GM21576 (cell line): Measurements from ENCODE around the gene HCRT.
"Not testable (repeated sequence)": the region's sequence is repeated elsewhere in the genome, so short reads cannot be mapped to it uniquely, and the experiment has no call there.

ENCODE experiments used
- ATAC-seq: cut with Tn5 transposase; IDR thresholded peaks from one replicate; pipeline ENCODE4 v1.9.1; 2021; ENCODE audit warnings: mild to moderate bottlenecking, moderate library complexity; ENCODE audit not compliant: unreplicated experiment

The HCRT gene

GRCh38 chr17:42180411-42180921, 4.8 kb downstream of the HCRT start:
- no peak for ATAC-seq

DNA sequence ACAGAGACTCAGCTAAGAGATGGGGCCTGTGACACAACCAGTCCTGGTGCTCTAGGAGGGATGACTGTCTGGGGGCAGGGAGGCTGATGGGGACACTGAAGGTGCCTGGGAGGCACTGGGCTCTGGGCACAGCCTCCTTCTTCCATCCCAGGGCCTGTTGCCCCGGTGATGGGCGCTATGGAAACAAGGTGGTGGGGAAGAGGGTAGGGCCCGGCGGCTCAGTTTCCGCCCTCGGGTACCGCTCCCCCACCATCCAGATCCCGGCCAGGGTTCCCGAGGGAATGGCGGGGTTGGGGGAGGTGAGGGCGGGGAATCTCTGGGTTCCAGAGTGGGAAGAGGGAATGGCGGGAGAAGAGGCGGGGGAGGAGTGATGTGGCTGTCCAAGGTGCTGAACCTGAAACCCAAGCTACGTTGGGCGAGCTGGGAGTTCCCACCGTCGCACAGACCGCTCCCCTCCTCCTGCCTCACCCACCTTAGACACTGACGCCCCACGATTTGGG, 5.3 kb downstream of the HCRT start:
- no peak for ATAC-seq

GRCh38 chr17:42179335-42179734, 5.9 kb downstream of the HCRT start:
- no peak for ATAC-seq

DNA sequence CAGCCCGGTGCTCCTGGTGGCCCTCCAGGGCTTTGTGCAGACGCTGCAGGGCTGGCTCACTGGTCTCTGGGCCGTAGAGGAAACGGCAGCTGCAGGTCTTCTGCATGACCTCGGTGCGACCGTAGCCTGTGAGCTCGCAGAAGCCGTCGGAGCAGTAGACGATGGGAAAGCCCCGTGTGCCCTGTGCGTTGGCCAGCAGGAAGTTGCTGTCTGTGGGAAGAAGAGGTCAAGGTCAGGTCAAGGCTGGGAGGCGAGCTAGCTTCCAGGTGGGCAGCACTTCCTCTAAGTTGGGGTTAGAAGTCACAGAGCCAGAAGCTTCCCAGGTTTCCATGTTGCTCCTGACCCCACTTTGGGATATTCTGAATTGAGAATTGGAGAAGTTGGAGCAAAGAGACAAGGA, 6.4 kb downstream of the HCRT start:
- ATAC-seq, result no peak

- no peak for ATAC-seq
Observed at GRCh38 chr17:42177684-42178083, 7.6 kb downstream of the HCRT start.

DNA sequence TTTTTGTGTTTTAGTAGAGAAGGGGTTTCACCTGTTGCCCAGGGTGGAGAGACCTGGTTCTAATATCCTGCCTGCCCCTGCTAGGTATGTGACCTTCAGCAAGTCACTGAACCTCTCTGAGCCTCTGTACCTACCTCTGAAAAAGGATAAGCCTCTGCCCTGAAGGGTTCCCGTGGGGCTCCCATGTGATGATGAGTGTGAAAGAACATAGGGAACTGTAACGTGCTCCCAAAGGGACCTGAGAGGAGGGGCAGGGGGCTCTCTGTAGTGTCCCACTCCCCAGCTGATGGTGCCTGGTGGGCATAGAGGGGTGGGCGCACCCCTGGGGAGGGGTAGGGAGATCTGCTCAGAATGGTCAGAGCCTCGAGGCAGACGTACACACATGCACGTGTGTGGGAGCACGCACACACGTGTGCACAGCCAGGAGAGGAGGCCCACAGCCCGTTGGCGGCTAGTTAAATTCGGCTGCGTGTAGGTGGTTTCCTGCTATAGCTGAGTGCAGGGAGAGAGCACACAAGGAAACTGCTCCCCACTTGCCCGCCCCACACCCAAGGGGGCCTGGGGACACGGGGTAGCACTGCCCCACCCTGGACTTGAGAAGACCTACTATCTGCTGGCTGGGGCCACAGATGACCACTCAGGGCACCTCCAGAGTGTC, 11.0 kb downstream of the HCRT start:
- ATAC-seq, result no peak

DNA sequence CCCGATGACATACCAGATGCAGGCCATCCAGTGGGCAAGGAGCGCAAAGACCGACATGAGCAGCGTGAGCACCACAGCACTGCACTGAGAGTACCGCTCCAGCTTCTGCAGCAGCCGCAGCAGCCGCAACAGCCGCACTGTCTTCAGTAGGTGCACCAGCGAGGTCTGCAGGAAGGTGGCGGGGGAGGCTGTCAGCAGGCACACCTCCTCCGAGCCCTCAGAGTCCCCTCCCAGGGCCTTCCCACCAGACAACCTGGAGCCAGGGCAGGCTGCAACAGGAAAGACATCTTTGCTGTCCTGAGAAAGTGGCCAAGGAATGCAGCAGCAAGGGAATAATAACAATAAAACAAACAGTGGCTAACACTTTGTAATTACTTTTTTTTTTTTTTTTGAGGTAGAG, 13.4 kb downstream of the HCRT start:
- ATAC-seq, result no peak

GRCh38 chr17:42169351-42169750, 15.9 kb downstream of the HCRT start:
- ATAC-seq, result no peak

DNA sequence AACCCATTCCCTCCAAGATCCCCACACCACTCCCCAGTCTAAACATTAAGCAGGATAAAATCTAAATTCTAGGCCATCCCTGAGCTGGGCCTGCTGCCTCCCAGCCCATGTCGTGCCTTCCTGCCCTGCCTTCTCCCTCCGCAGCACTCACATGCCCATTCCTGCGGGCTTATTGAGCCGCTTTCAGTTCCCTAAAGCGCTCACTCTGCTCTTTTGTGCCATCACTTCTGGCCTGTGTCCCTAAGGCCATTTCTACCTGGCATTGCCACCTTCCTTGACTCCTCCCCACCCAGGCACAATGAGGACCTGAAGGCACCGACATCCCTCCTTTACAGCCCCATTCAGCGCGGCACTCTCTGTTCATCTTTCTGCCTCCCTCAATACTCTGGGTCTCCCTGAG, 17.4 kb downstream of the HCRT start:
- ATAC-seq, result no peak

- no peak for ATAC-seq
Observed at GRCh38 chr17:42166196-42166763, 19.0 kb downstream of the HCRT start.

DNA sequence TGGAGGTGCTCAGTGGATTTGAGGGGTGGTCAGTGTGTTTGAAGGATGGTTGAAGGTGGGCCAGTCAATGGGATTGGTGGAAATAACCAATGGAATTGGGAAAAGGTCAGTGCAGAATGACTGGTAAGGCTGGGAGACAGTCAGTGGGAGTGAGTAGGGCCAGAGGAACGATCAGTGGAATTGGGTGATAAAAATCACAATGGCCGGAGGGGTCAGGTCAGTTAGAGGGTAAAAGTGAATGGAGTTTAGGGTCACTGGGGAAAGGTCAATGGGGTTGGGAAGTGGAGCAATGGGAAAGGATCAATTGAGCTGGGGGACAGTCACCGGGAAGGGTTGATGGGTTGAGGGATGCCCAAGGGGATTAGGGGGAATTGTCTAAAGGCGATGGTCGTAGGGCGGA, 19.5 kb downstream of the HCRT start:
- no peak for ATAC-seq

DNA sequence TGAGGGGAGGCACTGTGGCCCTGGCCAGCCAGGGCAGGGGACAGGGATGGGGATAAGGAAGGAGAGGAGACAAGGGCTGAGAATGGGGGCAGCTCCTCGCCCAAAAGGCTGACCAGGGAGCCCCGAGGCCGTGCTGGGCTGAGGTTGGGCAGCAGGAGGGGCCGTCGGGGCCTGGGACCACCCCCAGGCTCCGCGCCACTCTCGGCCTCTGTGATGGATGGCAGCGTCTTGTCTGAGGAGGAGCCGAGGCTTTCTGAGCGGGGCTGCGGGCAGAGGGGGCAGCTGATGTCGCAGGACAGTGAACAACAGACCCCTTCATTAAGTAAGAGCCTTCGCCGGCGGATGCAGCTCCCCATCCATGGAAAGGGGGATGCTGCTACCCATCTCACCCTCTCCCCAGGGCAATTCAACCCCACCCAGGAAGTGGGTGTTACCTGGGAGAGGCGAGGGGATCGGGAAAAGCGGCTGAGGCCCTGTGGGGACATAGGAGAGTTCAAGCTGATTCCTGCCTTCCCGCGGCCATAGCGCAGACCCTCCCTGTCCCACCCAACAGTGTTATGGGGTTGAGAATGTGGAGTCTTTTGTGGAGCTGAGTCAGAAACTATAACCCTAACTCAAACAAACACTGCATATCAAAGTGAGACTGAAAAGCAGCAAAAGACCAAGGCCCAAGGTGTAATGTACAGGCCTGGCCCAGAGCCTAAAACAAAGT, 21.4 kb downstream of the HCRT start:
- ATAC-seq, result no peak

DNA sequence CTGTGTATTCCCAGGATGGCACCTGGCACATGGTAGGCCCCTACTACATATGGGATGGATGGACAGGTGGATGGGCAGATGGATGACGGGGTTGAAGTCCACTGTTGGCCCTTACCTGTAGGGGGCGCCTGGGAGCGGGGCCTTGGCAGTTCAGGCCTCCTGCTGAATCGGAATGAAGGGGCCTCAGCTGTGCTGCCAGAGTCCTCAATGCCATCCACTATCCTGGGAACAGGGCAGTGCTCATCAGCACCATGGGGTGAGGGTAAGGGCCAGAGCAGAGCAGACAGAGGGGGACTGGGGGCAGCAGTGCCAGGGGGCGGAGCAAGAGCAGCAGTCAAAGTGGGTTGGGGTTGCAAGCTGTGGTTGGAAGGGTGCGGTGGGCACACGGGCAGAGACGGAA, 22.1 kb downstream of the HCRT start:
- ATAC-seq, result no peak

GRCh38 chr17:42160531-42160910, 24.7 kb downstream of the HCRT start:
- no peak for ATAC-seq

- no peak for ATAC-seq
Observed at GRCh38 chr17:42159796-42160530, 25.3 kb downstream of the HCRT start.

DNA sequence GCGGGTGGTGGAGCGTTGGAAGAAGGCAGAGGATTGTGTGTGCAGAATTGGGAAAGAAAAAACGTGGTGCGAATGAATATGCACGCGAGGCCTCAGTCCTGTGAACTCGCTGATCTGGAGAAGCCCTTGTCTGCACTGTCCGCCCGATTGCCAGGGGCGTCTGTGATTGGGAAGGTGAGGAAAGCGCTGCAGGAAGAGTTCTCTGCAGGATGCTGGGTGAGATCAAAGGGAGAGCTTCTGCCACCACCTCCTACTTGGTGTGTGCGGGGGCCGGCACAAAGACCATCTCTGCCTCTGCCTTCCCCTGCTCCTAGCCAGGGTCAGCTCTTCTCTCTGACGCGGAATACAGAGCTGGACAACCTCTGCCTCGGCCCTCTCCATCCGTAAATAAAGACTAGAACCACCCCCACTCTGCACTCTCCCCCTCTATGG, 29.6 kb downstream of the HCRT start:
- no peak for ATAC-seq

DNA sequence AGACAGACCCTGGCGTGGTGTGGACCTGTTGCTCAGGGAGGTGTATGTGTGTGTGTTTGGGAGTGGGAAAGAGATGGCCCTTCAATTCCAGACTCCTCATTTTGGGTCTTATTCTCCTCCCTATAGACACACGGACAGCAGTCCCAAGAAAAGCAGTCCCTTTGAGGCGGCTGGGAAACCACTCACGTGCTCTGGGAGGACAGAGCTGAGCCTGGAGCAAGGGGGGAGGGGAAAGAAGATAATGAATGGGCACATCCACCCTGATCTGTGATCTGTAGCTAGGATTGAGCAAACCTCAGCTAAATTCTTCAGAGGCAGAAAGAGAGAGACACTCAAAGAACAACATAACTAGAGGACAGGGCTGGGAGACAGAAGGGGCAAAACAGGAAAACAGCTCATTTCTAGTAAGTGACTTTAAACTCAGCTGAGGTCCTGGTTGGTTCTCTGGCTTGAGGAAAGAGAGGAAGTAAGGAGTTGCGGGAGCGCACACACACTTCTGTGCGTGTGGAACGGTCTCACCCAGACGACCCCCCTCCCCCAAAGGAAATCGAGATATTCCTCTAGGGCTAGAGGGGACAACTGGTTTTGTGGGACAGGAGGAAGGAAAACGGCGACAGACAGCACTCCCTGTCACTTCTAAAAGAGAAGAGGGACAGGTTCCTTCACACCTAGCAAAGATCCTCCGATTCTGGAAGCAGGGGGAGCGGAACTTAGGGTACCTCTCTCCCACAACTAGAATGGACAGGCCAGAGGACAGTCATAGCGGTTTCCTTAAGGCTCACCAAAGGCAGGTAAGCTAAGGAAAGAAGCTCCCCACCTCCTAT, 31.1 kb downstream of the HCRT start:
- ATAC-seq, result no peak

DNA sequence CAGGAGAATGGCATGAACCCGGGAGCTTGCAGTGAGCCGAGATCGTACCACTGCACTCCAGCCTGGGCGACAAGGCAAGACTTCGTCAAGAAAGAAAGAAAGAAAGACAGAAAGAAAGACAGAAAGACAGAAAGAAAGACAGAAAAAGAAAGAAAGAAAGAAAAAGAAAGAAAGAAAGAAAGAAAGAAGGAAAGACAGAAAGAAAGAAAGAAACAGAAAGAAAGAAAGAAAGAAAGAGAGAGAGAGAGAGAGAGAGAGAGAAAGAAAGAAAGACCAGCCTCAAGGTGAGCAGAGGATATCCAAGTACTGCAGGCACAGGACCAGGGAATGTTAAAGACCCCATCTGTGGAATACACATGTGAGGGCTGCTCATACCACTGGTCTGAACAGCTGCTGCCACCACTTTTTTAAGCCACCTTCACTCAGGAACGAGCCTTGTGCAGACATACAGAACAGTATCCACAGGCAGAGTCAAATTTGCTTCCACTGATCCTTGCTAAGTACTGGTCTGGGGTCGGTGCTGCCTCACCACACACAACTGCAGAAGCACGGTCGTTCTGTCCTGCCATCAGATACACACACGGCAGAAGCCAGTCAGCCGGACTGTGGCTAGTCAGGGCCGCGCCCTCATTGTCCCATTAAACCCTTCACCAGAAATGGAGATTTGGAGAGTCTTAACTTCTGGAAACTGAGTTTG, 38.2 kb downstream of the HCRT start:
- no peak for ATAC-seq

DNA sequence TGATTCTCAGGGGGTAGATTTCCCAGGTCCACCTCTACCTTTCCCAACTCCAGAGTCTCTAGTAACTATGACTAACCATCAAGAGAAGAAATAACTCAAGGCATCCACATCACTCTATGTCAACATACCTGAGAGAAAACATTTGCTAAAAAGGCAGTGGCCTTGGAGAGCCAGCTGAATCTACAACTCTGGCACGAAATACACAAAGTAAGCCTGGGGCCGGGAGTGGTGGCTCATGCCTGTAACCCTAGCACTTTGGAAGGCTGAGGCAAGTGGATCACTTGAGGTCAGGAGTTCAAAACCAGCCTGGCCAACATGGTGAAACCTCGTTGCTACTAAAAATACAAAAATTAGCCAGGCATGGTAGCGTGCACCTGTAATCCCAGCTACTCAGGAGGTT, 42.1 kb downstream of the HCRT start:
- not testable (repeated sequence) for ATAC-seq

GRCh38 chr17:42142371-42142896, 42.8 kb downstream of the HCRT start:
- no peak for ATAC-seq
